Muscle layer of duodenum (tissue), 2 donors: ENCODE measurements around the gene RPS6KA2.

ENCODE experiments used
- H3K27ac ChIP-seq: one replicate; pipeline ENCODE4 v1.7.0; 2013; ENCODE audit warnings: mild to moderate bottlenecking, low read length
- H3K27me3 ChIP-seq: one replicate; pipeline ENCODE4 v1.7.0; 2013; ENCODE audit warnings: low read depth, mild to moderate bottlenecking, control low read depth, low read length
- H3K36me3 ChIP-seq, 2 donors: one replicate each; pipeline ENCODE4 v1.7.0; 2013; ENCODE audit warnings: low read length in 2 of 2, control low read depth in 1 of 2, mild to moderate bottlenecking in 1 of 2; ENCODE audit not compliant: insufficient read depth in 2 of 2, control insufficient read depth in 1 of 2
- H3K4me1 ChIP-seq, 2 donors: one replicate each; pipeline ENCODE4 v1.7.0; 2013; ENCODE audit warnings: low read length in 2 of 2, mild to moderate bottlenecking in 2 of 2, control low read depth in 1 of 2, moderate library complexity in 1 of 2; ENCODE audit not compliant: insufficient read depth in 2 of 2, control insufficient read depth in 1 of 2
- H3K4me3 ChIP-seq, 2 donors: one replicate each; pipeline ENCODE4 v1.7.0; 2013; ENCODE audit warnings: low read length in 2 of 2, low read depth in 1 of 2, mild to moderate bottlenecking in 1 of 2
- H3K9me3 ChIP-seq, 2 donors: one replicate each; pipeline ENCODE4 v1.7.0; 2013; ENCODE audit warnings: low read length in 2 of 2, control low read depth in 1 of 2, mild to moderate bottlenecking in 1 of 2; ENCODE audit not compliant: control insufficient read depth in 1 of 2
- donor health status: healthy.

Gene RPS6KA2

GRCh38 chr6:166478782-166479592, 148.1 kb downstream of the RPS6KA2 start:
- H3K4me3 ChIP-seq: no peak overlapping the region
- H3K36me3 ChIP-seq: peaks cover 0 to 20% of the 10 kb centered on the region in 2 donors
- H3K9me3 ChIP-seq: no peaks in the 10 kb centered on the region
- H3K27me3 ChIP-seq: no peaks in the 10 kb centered on the region
- H3K4me1 ChIP-seq: no peaks in the 10 kb centered on the region
- no peak overlapping the region for H3K27ac ChIP-seq

- no peak overlapping the region for H3K4me3 ChIP-seq
- no peak overlapping the region for H3K27ac ChIP-seq
- no peaks in the 10 kb centered on the region for H3K9me3 ChIP-seq
- no peaks in the 10 kb centered on the region for H3K27me3 ChIP-seq
- no peaks in the 10 kb centered on the region for H3K4me1 ChIP-seq
- peaks cover 0 to 20% of the 10 kb centered on the region in 2 donors for H3K36me3 ChIP-seq
Observed at GRCh38 chr6:166477647-166478365, 149.2 kb downstream of the RPS6KA2 start.

GRCh38 chr6:166476634-166477215, 150.3 kb downstream of the RPS6KA2 start:
- H3K4me1 ChIP-seq: no peaks in the 10 kb centered on the region
- no peak overlapping the region for H3K4me3 ChIP-seq
- no peaks in the 10 kb centered on the region for H3K9me3 ChIP-seq
- H3K27me3 ChIP-seq: no peaks in the 10 kb centered on the region
- H3K27ac ChIP-seq: no peak overlapping the region
- peaks cover 0 to 20% of the 10 kb centered on the region in 2 donors for H3K36me3 ChIP-seq

DNA sequence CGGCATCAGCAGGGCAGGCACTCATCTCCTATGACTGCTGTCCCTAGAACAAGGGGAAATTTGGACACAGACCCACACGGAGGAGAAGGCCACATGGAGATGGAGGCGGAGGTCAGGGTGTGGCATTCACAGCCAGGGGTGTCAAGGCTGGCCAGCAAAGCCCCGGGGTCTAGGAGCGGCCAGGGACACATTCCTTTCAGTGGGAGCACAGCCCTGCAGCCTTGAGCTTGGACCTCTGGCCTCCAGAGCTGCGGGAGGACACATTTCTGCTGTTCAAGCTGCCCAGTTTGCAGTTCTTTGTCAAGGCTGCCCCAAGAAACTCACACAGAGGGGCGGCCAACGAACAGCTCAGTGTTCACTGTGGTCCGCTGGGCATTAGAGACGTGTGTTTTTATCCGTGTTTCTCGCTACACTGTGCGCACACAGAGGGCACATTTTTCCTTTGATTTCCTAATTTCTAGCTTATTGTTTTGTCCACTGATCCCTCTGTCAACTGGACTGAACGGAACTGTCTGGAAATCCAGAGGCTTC, 150.9 kb downstream of the RPS6KA2 start:
- Histone ChIP-seq H3K4me3 (no peak overlapping the region), H3K36me3 (peaks cover 0 to 23% of the 10 kb centered on the region in 2 donors), H3K9me3 (no peaks in the 10 kb centered on the region), H3K27ac (no peak overlapping the region), H3K4me1 (no peaks in the 10 kb centered on the region), H3K27me3 (no peaks in the 10 kb centered on the region)

- no peaks in the 10 kb centered on the region for H3K9me3 ChIP-seq
- H3K27ac ChIP-seq: no peak overlapping the region
- H3K36me3 ChIP-seq: peaks cover 0 to 27% of the 10 kb centered on the region in 2 donors
- no peak overlapping the region for H3K4me3 ChIP-seq
- H3K27me3 ChIP-seq: no peaks in the 10 kb centered on the region
- no peaks in the 10 kb centered on the region for H3K4me1 ChIP-seq
Observed at GRCh38 chr6:166474721-166475565, 152.1 kb downstream of the RPS6KA2 start.

- no peaks in the 10 kb centered on the region for H3K4me1 ChIP-seq
- no peak overlapping the region for H3K4me3 ChIP-seq
- H3K27ac ChIP-seq: no peak overlapping the region
- peaks cover 0 to 29% of the 10 kb centered on the region in 2 donors for H3K36me3 ChIP-seq
- no peaks in the 10 kb centered on the region for H3K9me3 ChIP-seq
- no peaks in the 10 kb centered on the region for H3K27me3 ChIP-seq
Observed at GRCh38 chr6:166473886-166474571, 153.0 kb downstream of the RPS6KA2 start.

DNA sequence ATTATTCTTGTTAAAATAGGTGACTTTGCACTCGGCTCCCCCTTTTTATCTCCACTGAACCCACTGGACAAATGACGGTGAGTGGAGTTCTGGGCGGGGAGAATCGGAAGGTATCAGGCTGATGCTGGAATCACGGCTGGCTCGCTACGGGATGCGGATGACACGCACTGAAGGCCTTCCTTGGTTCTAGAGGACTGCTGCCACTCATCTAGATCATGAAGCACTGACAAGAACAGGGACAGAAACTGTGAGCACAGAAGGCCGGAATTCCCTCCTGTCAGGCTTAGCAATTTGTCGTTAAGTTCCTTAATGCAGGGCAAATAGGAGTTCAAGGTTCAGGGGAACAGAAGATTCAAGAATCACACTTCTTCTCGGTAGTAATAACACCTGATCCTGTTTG, 154.4 kb downstream of the RPS6KA2 start:
- no peaks in the 10 kb centered on the region for H3K27me3 ChIP-seq
- no peaks in the 10 kb centered on the region for H3K9me3 ChIP-seq
- peaks cover 0 to 17% of the 10 kb centered on the region in 2 donors for H3K36me3 ChIP-seq
- H3K27ac ChIP-seq: no peak overlapping the region
- no peak overlapping the region for H3K4me3 ChIP-seq
- no peaks in the 10 kb centered on the region for H3K4me1 ChIP-seq

- Histone ChIP-seq H3K9me3 (no peaks in the 10 kb centered on the region), H3K27ac (no peak overlapping the region), H3K36me3 (peaks cover 0 to 17% of the 10 kb centered on the region in 2 donors), H3K4me1 (no peaks in the 10 kb centered on the region), H3K4me3 (no peak overlapping the region), H3K27me3 (no peaks in the 10 kb centered on the region)
Observed at GRCh38 chr6:166471797-166472260, 155.2 kb downstream of the RPS6KA2 start.

DNA sequence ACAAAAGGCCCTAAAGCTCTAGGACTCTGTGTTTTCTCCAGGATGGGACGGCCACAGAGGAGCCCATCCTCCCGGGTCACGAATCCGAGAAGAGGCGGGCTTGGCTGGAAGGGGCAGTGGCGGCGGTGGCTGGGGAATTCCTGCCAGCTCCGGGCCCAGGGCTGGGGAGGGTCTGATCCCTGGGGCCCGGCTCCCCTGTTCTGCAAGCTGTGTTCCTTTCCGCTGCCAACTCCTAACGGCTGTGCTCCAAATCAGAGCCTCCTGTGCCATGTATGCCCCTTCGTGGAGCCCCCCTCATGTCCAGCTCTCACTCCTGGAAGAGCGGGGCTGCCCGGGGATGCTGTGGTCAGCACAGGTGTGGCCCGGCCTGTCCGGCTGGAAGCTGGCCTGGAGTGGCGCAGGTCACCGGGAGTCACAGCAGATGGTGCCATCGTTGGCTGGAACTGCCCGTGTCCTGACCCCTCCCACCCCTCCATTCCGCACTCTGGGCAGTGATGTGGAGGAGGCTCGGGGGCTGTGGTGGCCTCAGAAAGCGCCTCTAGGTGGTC, 156.1 kb downstream of the RPS6KA2 start:
- Histone ChIP-seq H3K27ac (no peak overlapping the region), H3K27me3 (no peaks in the 10 kb centered on the region), H3K4me1 (peaks cover 0 to 2% of the 10 kb centered on the region in 2 donors), H3K36me3 (peaks cover 0 to 17% of the 10 kb centered on the region in 2 donors), H3K9me3 (no peaks in the 10 kb centered on the region), H3K4me3 (no peak overlapping the region)
